GM19372 (cell line): Measurements from ENCODE around the gene ATXN7L1.

Experiments
- ATAC-seq: cut with Tn5 transposase; IDR thresholded peaks from one replicate; pipeline ENCODE4 v1.9.1; 2021; ENCODE audit warnings: mild to moderate bottlenecking, low read depth, moderate library complexity; ENCODE audit not compliant: unreplicated experiment

The ATXN7L1 gene

DNA sequence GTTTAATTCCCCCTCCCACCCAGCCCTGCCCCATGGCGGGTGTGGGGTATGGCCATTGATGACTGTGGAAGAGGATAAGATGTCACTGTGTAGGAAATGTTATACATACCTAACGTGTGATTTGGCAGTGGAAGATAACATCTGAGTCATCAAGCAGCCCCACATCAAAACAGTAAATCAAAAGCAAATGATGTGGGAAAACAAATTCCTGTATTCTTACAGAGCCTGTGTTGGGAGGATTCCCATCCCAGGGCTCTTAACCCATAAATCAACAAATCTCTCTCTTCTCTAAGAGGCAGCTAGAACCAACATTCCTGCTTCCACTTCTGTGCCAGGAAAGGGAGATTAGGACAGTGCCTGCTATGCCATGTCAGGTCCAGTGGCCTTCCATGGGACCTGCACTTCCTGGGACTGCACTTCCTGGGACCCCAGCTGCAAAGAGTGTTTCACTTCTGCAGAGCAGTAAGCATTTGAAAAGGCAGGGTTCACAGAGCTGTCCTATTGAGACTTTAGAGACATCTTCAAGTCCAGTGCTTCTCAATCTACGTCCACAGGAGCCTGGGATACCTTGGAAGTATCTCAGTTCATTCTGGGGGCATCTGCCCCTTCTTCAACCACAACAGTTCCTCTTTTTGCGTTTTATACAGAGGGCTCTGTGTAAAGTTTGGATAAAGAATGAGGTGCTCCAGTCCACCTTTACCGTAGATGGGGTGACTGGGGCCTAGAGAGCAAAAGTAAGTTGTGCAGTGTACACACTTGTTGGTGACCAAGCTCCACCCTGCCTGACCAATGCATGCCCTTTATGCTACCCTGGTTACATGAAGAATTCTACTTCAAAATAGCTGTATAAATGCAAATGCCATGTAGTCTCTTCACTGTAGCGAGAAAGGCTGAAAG, 45.7 kb downstream of the ATXN7L1 start:
- ATAC-seq, result no peak

DNA sequence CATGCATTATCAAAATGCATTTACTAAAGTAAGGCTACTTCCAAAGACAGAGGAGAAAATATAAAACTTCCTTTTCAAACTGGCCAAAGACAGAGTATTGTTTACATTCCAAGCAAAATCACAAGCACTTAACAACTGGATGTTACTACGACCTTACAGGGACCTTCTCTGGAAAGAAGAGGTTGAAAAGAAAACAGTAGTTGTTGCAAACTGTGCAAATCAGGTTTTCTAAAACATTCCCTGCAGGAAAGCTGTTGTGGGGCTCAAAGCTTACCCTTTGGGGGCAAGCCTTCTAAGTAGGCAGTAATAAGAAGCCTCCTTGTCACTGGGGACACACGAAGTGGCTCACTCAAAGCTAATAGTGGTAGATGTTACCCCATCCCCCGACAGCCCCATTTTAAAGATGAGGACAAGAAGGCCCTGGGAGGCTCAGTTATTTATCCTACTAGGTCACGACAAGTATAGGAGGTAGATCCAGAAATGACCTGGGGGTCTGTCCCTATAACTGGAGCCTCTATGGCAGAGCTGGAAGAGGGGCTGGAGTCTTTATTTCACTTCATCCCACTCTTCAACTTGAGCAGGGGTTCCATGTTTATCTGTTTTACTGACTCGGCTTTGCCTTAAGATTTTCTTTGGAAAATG, 46.6 kb downstream of the ATXN7L1 start:
- no peak for ATAC-seq

DNA sequence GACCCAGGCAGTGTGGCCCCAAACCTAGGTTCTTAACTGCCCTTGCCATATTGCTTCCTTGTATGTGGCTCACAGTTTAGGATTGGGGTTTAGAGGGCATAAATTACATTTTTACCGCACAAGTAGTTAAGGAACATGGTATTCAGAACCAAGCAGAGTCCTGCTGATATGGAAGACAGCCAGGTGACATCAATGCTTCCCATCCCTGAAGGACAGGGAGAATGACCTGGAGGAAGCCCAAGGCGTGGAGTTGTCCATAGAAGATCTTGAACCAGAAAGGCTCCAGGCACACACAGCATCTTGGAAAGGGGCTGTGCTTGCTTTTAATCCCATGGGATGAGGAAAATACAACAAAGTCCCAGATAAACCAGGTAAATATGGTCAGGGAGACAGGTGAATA, 48.3 kb downstream of the ATXN7L1 start:
- no peak for ATAC-seq

DNA sequence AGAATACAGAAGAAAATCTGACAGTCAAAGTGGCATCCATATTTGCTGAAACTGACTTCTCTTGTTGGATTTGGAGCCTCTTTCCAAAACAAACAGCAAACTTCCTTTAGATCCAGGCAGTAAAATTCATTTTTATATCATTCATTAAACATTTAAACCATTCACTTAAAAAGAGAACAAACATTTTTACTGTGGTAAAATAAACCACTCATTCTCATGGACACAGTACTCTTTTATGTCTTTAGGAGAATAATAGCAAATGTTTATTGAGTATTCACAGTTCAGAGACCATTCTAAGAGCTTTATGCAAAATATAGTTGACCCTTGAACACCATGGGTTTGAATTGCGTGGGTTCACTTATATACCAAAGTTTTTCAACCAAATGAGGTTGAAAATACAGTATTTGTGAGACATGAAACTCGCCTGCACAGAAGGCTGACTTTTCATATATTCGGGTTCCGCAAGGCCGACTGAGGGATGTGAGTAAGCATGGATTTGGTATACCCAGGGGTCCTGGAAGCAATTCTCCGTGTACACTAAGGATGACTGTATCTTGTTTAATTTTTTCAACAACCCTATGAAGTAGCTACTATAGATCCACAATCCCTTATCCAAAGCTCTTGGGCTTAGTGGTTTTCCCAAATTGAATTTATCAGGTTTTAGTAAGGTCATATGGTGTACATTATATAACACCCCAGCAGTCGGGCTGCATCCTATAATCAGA, 49.1 kb downstream of the ATXN7L1 start:
- no peak for ATAC-seq

DNA sequence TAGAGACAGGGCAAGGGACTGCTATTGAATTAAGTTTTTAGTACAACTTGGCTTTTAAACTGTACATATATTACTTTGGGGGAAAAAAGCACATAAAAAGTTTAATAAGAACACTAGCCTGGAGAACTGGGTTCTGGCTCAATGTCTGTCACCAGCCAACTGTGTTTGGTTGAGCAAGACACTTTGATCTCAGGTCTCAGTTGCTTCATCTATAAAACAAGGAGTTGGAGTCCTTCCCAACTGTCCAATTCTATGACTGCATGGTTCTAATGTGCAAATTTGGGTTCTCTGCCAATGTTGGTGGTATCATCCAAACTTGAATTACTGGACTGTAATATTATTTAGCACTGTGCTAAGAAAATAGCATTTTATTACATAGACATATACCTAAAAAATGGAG, 50.3 kb downstream of the ATXN7L1 start:
- no peak for ATAC-seq

DNA sequence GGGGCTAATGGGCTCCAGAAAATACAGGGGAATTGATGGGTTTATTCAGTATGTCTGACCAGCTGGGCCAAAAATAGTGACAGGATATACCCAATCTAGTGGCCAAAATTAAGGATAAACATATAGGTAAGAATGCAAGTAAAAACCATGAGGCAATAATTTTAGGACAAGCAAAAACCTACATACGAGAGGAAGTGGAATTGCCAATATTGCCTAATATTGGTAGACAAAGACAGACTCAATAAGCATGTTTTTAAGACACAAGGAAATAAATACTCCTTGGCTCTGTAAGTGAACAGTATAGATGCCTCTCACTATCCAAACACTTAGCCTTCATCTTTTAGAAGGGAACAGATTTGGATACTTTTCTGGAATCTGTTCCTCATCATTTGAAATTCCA, 51.0 kb downstream of the ATXN7L1 start:
- no peak for ATAC-seq

DNA sequence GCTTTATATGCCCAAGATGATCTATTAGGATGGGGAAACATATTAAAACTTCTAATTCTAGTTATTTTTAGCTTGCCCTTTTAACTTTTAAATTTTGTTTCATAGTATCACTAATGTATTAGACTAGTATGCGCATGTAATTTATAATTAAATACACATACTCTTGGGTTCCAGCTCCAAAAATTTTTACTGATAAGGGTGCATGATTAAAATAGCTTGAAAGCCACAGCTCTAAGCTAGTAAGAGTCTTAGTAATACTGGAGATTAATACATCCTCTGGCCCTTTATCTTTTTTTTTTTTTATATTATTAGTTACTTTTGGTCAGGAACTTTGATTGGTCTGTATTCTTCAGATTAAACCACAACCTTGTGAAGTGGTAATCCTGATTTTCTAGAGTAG, 53.6 kb downstream of the ATXN7L1 start:
- ATAC-seq, result no peak

DNA sequence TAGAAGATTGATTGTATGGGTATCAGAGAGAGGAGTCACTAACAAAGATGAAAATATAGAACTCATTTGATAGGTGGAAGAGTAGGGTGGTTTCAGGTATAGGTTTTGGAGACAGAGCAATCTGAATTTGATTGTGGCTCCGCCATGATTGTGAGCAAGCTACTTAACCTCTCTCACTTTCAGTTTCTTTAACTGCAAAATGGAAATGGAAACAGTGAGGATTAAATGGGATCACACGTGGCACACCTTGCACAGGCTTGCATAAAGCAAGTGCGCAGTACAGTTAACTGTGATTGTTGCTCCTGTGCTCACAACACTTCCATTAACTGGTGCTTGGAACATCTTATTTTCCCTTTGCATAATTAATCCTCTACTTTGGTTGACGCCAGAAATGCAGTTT, 54.9 kb downstream of the ATXN7L1 start:
- ATAC-seq, result no peak

DNA sequence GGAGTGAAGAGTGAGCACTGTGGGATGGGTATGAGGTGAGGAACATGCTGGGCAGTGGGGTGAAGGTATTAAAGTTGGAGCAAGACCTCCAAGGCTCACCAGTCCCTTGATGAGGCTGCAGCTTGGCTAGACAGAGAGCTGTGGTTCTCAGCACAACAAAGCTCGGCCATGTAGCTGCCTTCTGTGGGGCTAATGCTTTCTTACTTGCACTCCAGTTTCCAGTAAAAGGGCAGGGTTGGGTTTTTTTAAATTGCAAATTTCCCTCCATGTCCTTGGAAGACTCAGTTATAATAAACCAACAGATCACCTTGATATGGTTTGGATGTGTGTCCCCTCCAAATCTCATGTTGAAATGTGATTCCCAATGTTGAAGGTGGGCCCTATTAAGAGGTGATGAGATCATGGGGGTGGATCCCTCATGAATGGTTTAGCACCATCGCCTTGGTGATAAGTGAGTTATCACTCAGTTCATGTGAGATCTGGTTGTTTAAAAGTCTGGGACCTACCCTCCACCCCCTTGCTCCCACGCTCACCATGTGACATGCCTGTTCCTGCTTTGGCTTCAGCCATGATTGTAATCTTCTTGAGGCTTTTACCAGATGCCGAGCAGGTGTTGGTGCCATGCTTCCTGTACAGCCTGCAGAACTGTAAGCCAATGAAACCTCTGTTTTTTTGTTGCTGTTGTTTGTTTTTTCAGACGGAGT, 55.9 kb downstream of the ATXN7L1 start:
- ATAC-seq, result no peak

DNA sequence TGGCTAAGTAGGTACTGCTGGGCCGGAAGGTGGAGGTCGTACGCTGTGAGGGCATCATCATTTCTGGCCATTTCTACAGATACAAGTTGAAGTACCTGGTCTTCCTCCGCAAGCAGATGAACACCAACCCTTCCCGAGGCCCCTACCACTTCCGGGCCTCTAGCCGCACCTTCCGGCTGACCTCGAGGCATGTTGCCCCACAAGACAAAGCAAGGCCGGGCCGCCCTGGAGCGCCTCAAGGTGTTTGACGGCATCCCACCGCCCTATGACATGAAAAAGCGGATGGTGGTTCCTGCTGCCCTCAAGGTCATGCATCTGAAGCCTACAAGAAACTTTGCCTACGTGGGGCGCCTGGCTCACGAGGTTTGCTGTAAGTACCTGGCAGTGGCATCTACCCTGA, 56.8 kb downstream of the ATXN7L1 start:
- no peak for ATAC-seq

DNA sequence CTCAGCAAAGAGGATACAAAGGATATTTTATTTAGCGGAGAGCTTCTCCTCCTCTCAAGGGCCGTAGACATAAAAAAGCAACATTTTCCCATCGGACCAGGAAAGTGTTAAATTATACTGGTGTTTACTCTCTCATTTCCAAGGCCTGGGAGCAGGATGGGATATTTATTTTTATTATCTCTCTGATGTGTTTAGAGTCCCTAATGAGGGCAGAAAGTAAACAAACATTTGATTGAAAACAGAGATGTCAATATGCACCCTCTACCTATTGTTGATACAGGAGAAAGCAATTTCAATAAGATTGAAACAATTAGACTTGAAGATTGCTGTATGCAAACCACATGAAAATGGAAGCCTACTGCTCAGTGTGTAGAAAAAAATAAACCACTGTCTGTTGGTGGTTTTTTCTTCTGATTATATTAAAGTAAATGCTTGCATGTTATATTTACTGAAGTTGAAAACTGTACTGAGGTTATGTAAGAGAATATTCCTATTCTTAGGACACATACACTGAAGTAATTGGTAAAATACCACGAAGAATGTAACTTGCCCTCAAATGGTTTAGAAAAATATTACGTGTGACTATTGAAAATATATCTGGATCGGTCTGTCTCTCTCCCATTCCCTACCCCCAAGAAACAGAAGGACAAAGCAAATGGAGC, 59.3 kb downstream of the ATXN7L1 start:
- no peak for ATAC-seq

DNA sequence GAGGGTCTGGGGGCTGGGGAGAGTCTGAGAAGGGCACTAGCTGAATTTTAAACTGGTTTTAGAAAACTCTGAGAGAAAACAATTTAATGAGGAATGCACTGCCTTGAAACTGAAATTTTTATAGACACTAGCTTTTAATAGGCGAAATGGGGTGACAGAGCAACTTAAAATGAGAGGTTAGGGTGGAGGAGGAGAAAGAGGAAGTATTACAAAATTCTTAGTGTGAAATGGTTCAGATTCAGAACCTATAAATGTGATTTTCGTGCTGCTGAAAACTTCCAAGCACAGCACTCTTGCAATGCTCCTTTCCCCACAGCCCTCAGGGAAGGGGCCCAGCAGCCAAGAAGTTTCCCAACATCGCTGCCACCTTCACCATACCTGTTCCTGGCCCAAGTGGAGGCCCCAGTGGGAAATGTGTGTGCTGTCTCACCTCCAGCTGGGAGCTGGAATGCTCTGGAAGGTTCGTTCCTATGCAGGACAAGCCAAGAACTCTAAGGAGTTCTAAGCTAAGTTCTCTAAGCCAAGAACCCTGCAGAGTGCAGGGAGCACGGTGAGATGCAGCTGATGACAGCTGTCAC, 60.0 kb downstream of the ATXN7L1 start:
- ATAC-seq, result no peak

DNA sequence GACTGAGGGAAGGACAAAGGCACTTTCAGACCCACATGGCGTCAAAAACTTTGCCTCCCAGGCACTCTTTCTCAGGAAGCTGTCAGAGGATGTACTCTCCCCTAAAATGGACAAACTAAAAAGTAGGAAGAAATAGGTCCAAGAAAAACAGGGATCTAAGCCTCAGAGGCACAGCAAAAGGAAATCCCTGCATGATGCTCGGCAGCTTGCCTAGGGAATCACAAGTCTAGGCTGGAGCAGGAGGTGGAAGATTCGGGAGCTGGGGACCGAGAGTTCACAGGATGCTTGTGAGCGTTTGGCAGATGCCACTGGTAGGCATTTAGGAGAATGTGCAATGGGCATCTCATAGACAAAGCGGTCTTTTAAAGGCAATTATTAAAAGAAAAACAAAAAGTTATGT, 60.8 kb downstream of the ATXN7L1 start:
- ATAC-seq, result no peak

DNA sequence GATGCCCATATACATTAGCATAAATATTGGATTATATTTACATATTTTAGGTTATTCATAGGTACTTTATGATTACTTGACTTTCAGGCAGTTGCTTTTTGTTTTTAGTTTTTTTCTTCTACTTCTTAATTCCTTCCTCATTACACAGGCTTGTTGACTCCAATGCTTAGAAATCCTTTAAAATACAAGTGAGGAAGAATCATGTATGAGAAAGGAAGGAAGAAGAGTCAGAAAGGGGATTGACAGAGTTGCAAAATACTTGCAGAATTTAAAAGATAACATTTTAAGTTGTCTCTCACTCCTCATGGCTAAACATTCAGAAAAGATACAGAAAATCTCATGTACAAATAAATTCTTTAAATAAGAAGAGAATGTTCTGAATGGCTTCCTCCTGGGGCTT, 61.9 kb downstream of the ATXN7L1 start:
- ATAC-seq, result no peak

DNA sequence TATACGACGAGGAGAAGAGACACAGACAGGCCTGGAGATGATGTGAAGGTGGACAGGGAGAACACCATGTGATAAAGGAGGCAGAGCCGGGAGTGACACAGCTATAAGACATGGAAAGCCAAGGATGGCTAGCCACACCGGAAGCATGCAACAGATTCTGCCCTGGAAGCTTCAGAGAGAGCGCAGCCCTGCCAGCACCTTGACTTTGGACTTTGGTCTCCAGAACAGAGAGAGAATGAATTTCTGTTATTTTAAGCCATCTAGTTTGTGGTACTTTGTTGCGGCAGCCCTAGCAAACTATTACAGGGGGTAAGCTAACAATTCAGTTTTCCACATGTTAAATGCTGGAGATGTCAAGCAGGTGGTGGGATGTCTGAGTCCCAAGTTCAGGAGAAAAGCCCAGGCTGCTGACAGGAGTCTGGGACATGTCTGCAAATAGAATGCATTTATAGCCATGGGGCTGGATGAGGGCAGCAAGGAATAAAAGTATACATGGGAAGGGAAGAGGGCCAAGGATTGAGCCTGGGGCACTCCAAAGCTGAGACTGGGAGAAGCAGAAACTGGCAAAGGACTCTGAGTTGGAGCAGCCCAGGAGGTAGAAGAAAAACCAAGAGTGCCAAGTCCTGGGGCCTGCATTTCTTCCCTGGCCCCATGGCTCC, 65.1 kb downstream of the ATXN7L1 start:
- no peak for ATAC-seq

DNA sequence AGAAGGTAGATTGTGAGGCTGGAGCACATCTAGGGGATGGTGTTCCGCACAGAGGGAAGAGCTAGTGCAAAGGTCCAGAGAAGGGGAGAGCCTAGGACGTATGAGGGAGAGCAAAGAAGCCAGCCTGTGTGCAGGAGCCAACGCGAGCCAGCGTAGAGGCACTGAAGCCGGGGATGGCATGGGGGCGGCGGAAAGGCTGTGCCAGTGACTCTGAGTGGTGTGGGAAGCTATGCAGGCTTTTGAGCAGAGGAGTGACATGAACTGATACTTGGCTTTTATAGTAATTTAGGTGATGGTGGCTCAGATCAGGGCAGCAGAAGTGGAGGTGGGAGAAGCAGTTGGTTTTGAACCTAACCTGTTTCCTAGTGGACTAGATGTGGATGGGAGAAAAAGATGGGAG, 65.8 kb downstream of the ATXN7L1 start:
- no peak for ATAC-seq

DNA sequence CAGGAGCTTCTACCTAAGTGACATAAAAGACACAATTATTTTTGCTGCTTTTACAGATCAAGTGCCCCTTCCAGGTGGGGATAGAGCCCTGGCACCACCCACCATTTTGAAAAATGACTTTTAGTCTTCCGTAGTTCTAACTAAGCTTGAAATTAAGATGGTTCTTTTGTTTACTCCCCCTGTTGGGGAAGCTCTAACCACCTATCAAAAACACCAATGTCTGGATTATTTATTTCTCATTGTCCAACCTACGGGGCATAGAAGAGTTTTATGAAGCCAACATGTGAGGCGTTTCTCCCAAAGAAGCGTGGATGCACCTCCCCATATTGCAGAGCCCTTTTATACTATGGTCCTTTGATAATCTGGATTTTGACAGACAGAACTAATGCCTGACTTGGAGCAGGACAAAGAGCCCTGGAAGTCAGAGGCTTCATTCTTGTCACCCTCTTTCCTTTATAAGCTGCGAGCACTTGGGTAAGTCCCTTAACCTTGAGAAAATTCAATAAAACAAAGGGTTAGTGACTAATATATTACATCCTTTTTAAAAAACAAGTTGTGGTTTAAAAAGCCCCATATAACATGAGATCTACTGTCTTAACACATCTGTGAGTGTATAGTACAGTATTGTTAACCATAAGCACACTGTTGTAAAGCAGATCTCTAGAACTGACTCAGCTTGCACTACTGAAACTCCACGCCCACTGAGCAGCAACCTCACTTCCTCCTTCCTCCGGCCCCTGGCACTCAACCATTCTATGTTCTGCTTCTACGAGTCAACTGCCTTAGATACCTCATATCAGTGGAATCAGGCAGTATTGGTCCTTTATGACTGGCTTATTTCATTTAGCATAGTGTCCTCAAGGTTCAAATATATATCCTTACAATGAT, 67.5 kb downstream of the ATXN7L1 start:
- peak; percentile 98 for ATAC-seq

DNA sequence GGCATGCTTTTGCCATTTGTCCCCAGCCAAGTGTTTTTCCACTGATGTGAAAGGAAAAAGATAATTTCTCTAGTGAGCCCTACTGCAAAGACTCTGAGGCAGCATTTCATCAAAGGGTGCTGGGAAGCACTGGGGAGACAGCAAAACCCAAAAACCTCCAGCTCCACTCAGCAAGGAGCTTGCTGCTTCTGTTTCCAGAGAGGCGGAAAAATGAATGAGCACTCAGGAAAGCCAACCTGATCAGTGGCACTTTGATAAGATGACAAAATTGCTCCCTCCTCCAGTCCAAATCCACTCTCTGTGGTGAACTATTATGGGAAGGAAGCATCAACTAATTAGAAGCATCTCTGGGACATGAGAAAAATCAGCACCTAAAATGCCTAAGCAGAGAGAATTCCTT, 68.2 kb downstream of the ATXN7L1 start:
- no peak for ATAC-seq

DNA sequence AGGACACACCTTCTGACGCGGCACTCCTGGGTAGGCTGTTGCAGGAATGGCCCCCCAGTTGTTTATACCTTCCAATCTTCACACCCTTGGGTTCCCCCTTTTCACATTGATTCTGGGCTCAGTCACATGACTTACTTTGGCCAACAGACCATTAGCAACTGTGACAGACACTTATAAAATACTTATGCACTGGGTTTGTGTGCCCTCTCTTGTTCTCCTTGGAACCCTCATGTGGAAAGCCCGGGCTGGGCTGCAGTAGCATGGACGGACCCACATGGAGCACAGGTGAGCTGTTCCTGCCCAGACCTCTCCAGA, 69.0 kb downstream of the ATXN7L1 start:
- no peak for ATAC-seq
